Activated CD8-positive, alpha-beta memory T cell treated with anti-CD3 and anti-CD28 coated beads for 48 hours (primary cell): Measurements from ENCODE around the gene RPS19BP1.
A peak's percentile ranks its signal among the peaks of the same experiment; 100 is the strongest.
"Not testable (repeated sequence)": the region's sequence is repeated elsewhere in the genome, so short reads cannot be mapped to it uniquely, and the experiment has no call there.

Source experiments
- DNase-seq, 3 experiments: peaks; one replicate each; pipeline ENCODE4 v3.0.0-alpha.2; 2020; ENCODE audit warnings: low read depth in 2 of 3, low spot score in 2 of 3

The RPS19BP1 gene

GRCh38 chr22:39528681-39529486 lies 3.7 kb downstream of the RPS19BP1 start:
- peak; percentile 76 to 81 (median 76) for DNase-seq

GRCh38 chr22:39528080-39528661 lies 4.4 kb downstream of the RPS19BP1 start:
- no peak for DNase-seq

- no peak for DNase-seq
Observed at GRCh38 chr22:39527481-39527961, 5.0 kb downstream of the RPS19BP1 start.

GRCh38 chr22:39526736-39527171 lies 5.8 kb downstream of the RPS19BP1 start:
- no peak for DNase-seq

GRCh38 chr22:39525658-39525975 lies 6.9 kb downstream of the RPS19BP1 start:
- DNase-seq = no peak

GRCh38 chr22:39524753-39525657 lies 7.5 kb downstream of the RPS19BP1 start:
- no peak for DNase-seq

GRCh38 chr22:39524089-39524752 lies 8.3 kb downstream of the RPS19BP1 start:
- no peak for DNase-seq

GRCh38 chr22:39522567-39523300 lies 9.8 kb downstream of the RPS19BP1 start:
- no peak for DNase-seq

GRCh38 chr22:39522091-39522490 lies 10.5 kb downstream of the RPS19BP1 start:
- not testable (repeated sequence) for DNase-seq

- DNase-seq = not testable (repeated sequence)
Observed at GRCh38 chr22:39521106-39521885, 11.3 kb downstream of the RPS19BP1 start.

GRCh38 chr22:39520226-39521105 lies 12.1 kb downstream of the RPS19BP1 start, which contains the start of gene ATF4:
ATF4 (plus strand) TSS chr22:39520562; CDS start chr22:39521446, 884 bp downstream.
- DNase-seq = peak; percentile 68 to 98 (median 93)

GRCh38 chr22:39519681-39520225 lies 12.8 kb downstream of the RPS19BP1 start:
- peak in 1 of 3 experiments; percentile 86 for DNase-seq

- no peak for DNase-seq
Observed at GRCh38 chr22:39518996-39519680, 13.4 kb downstream of the RPS19BP1 start.

- no peak for DNase-seq
Observed at GRCh38 chr22:39518144-39518786, 14.3 kb downstream of the RPS19BP1 start.

GRCh38 chr22:39517470-39517869 lies 15.1 kb downstream of the RPS19BP1 start:
- no peak for DNase-seq

GRCh38 chr22:39515266-39516050 lies 17.1 kb downstream of the RPS19BP1 start:
- DNase-seq = no peak
